ENCODE measurements around the gene HLA-B. TPM values are rescaled to one million over a fixed set of nuclear protein-coding genes. Genes with fewer than 3 reads are reported as not detected.

The HLA-B gene
- polyA plus RNA-seq, 1 donor from 2014 or later, result 9.4 TPM

DNA sequence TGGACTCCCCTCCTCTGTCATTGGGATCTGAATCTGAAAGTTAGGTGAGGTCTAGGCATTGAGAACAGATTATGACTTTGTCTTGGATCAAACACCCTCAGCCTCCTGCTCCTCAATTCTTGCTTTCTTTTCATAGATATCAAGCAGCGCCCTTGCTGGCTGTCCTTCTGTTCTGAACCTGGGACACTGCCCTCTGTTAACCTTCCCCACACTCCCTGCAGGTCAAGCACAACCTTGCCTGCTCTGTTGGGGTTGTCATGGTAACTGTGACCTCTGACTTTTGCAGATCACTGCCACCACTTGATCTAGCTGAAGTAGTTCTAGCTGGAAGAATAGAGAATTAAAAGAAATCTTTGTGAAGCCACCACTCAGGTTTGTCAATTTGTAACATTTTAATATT, 30.0 kb upstream of the HLA-B start:
- Histone ChIP-seq H3K27me3 (ENCODE audit: insufficient read depth, low read depth, low read length) (no peaks in the 10 kb centered on the region), H3K9me2 (ENCODE audit: insufficient read depth, low read length) (no peaks in the 10 kb centered on the region), H3K27ac (ENCODE audit: low read length) (no peak overlapping the region), H3K4me2 (ENCODE audit: low read length) (no peak overlapping the region), H3K79me2 (replicated peaks; ENCODE audit: insufficient read depth, low read length) (no peaks in the 10 kb centered on the region), H2AFZ (ENCODE audit: low read depth, low read length) (no peak overlapping the region), H3K9ac (ENCODE audit: low read length) (no peak overlapping the region), H3K36me3 (ENCODE audit: insufficient read depth, low read length) (no peaks in the 10 kb centered on the region), H3K9me3 (ENCODE audit: low read length) (no peaks in the 10 kb centered on the region), H3F3A (ENCODE audit: insufficient read depth, low read length, poor library complexity, severe bottlenecking) (no peaks in the 10 kb centered on the region), H4K20me1 (ENCODE audit: insufficient read depth) (no peaks in the 10 kb centered on the region), H3K4me3 (ENCODE audit: low read length) (no peak overlapping the region)
- no peak for TF ChIP-seq MXI1 (conservative IDR thresholded peaks at IDR 0.05; ENCODE audit: poor library complexity, severe bottlenecking)
- TF ChIP-seq RAD21 (conservative IDR thresholded peaks at IDR 0.05), result no peak
- no peak for TF ChIP-seq EP300 (conservative IDR thresholded peaks at IDR 0.05; ENCODE audit: poor library complexity, severe bottlenecking)
- no peak for TF ChIP-seq TAF1 (IDR thresholded peaks at IDR 0.05; ENCODE audit: low read depth)
- no peak for TF ChIP-seq SMC3 (conservative IDR thresholded peaks at IDR 0.05; ENCODE audit: poor library complexity)
- TF ChIP-seq POLR2AphosphoS5 (IDR thresholded peaks at IDR 0.05), result no peak
- no peak for TF ChIP-seq EZH2 (IDR thresholded peaks at IDR 0.05; ENCODE audit: borderline replicate concordance, insufficient read depth, low read length, poor library complexity, severe bottlenecking)
- TF ChIP-seq, protein P1, sequence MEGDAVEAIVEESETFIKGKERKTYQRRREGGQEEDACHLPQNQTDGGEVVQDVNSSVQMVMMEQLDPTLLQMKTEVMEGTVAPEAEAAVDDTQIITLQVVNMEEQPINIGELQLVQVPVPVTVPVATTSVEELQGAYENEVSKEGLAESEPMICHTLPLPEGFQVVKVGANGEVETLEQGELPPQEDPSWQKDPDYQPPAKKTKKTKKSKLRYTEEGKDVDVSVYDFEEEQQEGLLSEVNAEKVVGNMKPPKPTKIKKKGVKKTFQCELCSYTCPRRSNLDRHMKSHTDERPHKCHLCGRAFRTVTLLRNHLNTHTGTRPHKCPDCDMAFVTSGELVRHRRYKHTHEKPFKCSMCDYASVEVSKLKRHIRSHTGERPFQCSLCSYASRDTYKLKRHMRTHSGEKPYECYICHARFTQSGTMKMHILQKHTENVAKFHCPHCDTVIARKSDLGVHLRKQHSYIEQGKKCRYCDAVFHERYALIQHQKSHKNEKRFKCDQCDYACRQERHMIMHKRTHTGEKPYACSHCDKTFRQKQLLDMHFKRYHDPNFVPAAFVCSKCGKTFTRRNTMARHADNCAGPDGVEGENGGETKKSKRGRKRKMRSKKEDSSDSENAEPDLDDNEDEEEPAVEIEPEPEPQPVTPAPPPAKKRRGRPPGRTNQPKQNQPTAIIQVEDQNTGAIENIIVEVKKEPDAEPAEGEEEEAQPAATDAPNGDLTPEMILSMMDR (IDR thresholded peaks at IDR 0.05; ENCODE audit: poor library complexity, severe bottlenecking), result no peak
- TF ChIP-seq REST (IDR thresholded peaks at IDR 0.05; ENCODE audit: borderline replicate concordance), result no peak

DNA sequence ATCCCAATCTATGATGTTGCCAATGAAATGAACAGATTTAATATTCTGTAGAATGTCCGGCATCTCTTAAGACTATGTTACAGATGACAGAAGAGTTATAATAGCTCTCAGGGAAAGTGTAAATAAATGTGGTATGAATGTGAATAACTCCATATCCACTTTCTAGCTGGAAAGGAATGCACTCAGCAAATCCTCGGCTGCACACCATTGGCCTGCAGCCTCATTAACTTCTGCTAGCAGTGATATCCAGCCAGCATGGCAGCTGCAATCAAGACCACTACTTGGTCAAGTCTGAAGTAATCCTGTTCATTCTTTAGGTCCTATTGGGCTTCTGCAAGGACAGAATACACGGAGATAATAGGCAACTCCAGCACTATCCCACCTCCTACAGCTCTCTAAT, 29.1 kb upstream of the HLA-B start:
- no peaks in the 10 kb centered on the region for H4K20me1 ChIP-seq (ENCODE audit: insufficient read depth)
- H3K4me3 ChIP-seq (ENCODE audit: low read length), result no peak overlapping the region
- H3F3A ChIP-seq (ENCODE audit: insufficient read depth, low read length, poor library complexity, severe bottlenecking), result no peaks in the 10 kb centered on the region
- no peak overlapping the region for H3K4me2 ChIP-seq (ENCODE audit: low read length)
- no peak overlapping the region for H3K27ac ChIP-seq (ENCODE audit: low read length)
- no peaks in the 10 kb centered on the region for H3K27me3 ChIP-seq (ENCODE audit: insufficient read depth, low read depth, low read length)
- H3K9me3 ChIP-seq (ENCODE audit: low read length), result no peaks in the 10 kb centered on the region
- TF ChIP-seq EP300 (conservative IDR thresholded peaks at IDR 0.05; ENCODE audit: poor library complexity, severe bottlenecking) (no peak), REST (IDR thresholded peaks at IDR 0.05; ENCODE audit: borderline replicate concordance) (no peak), SMC3 (conservative IDR thresholded peaks at IDR 0.05; ENCODE audit: poor library complexity) (no peak), TAF1 (IDR thresholded peaks at IDR 0.05; ENCODE audit: low read depth) (no peak), EZH2 (IDR thresholded peaks at IDR 0.05; ENCODE audit: borderline replicate concordance, insufficient read depth, low read length, poor library complexity, severe bottlenecking) (no peak), MXI1 (conservative IDR thresholded peaks at IDR 0.05; ENCODE audit: poor library complexity, severe bottlenecking) (no peak), RAD21 (conservative IDR thresholded peaks at IDR 0.05) (no peak)
- no peaks in the 10 kb centered on the region for H3K79me2 ChIP-seq (replicated peaks; ENCODE audit: insufficient read depth, low read length)
- no peaks in the 10 kb centered on the region for H3K9me2 ChIP-seq (ENCODE audit: insufficient read depth, low read length)
- no peaks in the 10 kb centered on the region for H3K36me3 ChIP-seq (ENCODE audit: insufficient read depth, low read length)
- no peak overlapping the region for H3K9ac ChIP-seq (ENCODE audit: low read length)
- no peak overlapping the region for H2AFZ ChIP-seq (ENCODE audit: low read depth, low read length)

Measured in neural cell (in vitro differentiated cells).